NCI-H69 (cell line): ENCODE results near the gene GGTLC2.
A peak's percentile ranks its signal among the peaks of the same experiment; 100 is the strongest.
"Not testable (repeated sequence)": the region's sequence is repeated elsewhere in the genome, so short reads cannot be mapped to it uniquely, and the experiment has no call there.

Experiments used
- DNase-seq: peaks from one replicate; lab custom pipeline; 2025; lab: John Stamatoyannopoulos, UW

The GGTLC2 gene

DNA sequence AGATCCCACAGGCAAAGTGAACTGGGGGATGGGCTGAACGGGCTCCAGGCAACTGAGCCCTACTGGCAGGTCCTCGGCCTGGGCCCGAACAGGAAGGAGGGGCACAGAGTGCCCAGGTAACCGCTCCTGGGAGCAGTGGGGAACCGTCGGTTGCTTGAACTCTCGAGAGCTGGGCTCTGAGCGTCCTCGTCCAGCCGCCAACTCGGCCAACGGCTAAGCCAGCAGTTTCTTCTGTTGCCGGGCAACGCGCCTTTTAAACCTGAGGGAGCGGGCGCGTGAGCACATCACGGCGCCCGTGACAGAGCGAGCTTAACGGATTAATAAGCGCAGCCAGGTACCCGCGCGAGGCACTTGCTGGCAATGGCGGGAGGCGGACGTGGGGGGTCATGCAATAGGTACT, at the start of gene GGTLC2:
TSS of gene GGTLC2 (plus strand) at position 301 of the 400 bp plus-strand sequence. CDS start 1,732 bp downstream, outside the sequence.
- not testable (repeated sequence) for DNase-seq

GRCh38 chr22:22595001-22595835, 49.2 kb upstream of the GGTLC2 start:
- DNase-seq, result no peak

DNA sequence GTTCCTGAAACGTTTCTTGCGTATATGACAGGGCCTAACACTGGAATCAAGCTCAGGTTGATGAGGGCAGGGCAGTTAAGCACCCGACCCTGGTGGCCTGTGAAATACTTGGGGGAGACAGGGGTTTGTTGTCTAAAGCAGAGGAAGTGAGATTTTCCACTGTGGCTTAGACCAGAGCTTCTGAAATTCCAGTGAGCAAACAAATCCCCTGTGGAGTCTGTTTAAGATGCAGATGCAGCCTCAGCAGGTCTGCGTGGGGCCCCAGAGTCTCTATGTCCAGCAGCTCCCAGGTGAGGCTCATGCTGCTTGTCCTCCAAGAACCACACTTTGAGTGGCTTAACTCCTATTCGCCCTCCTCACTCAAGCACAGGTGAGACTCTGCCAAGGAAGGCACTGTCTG, 46.3 kb upstream of the GGTLC2 start:
- DNase-seq, result peak; percentile 26

DNA sequence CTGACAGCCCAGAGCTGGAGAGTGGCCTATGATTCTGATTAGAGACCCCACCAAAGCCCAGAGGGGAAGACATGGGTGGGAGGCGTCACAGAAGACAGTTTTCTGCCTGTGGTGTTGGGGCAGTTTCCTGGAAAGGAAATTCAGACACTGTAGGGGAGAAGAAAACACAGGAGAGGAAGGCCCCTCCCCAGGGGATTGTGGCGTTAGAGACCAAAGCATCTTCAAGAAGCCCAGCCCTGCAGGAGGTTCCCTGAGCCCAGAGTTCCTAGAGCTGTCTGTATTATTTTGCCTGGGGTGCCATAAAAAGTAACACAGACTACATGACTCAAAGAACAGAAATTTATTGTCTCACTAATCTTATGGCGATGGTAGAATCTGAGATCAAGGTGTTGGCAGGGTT, 45.2 kb upstream of the GGTLC2 start:
- no peak for DNase-seq

DNA sequence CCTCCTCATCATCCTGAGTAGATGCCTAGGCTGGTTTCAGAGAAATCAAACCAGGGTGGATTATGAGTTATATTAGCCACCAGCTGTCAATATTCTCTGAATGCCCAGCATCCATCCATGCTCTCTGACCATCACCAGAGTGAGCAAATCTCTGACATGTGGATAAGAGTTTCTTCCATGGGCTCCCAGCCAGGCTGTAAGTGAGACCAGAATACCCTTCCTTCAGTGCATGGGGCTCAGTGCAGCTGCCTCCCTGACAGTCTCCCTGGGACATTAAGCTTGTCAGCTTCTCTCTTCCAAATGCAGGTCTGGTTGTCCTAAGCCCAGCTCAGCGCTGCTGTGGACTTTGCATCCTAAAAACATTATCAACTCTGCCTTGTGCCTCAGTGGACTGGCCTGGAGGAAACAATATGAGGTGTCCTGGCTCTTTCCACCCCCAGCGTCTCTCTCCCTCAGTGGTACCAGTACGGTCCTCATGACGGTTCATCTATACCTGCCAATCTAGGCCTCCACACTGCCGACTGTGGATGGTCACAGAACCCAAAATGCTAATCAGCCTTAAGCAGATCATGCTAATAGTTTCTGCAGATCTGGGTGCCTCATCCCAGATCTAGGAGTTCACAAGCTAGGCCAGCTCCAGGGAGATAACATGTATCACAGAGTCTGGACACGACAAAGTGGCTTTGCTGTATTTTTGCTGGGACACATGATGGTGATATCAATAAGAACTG, 43.7 kb upstream of the GGTLC2 start:
- no peak for DNase-seq

DNA sequence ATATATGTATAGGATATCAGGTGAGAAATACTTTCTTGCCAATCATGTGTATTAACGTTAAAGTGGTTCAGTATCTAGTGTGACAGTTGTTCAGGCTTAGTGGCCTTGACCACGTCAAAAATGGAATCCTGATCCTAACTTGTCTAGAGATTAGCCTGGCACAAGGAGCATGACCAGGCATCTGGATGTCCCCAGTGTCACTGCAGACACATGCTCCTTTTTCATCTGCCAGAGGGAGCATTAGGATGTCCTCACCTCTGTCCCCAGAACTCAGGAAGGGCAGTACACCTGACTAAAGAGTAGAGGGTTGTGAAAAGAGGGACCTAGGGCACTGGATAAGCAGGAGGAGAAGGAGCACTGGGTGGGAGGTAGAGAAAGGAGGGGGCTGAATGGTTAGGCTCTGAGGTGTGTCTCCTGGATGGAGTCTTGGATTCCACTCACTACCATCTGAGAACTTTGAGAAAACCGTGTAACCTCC, 40.9 kb upstream of the GGTLC2 start:
- DNase-seq, result no peak

- DNase-seq, result no peak
These were observed 39.9 kb upstream of the GGTLC2 start for GRCh38 chr22:22604326-22605073.

- no peak for DNase-seq
These were observed 39.4 kb upstream of the GGTLC2 start for GRCh38 chr22:22605074-22605404.

DNA sequence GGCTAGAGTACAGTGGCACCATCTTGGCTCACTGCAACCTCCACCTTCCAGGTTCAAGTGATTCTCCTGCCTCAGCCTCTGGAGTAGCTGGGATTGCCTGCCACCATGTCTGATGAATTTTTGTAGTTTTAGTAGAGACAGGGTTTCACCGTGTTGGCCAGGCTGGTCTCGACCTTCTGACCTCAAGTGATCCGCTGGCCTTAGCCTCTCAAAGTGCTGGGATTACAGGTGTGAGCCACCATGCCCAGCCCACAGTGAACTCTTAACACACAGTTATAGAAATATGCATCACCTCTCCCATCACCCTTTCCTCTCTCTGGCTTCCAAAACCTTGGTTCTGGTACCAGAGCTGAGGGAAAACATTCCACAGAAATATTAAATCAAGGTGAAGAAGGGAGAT, 36.4 kb upstream of the GGTLC2 start:
- DNase-seq, result not testable (repeated sequence)

- DNase-seq, result no peak
These were observed 35.1 kb upstream of the GGTLC2 start for GRCh38 chr22:22609291-22609690.

- no peak for DNase-seq
These were observed 31.9 kb upstream of the GGTLC2 start for GRCh38 chr22:22612516-22612915.

DNA sequence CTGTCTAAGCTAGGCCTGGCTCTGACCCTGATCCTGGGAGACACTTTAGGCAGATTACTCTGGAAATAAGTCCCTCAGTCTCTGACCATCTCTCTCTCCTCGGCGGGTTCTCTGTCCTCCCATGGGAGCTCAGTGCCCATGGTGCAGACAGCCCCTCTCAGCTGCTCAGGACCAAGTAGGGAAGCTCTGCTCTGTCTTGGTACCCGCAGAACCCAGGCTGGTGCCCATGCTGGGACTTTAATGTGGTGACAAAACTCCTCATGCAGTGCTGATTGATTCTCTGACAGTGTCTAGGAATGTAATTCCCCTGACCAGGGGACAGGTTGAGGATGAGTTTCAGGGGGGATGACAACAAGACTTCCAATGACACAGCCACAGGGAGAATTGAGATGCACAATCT, 30.3 kb upstream of the GGTLC2 start:
- no peak for DNase-seq

- DNase-seq, result peak; percentile 21
These were observed 27.8 kb upstream of the GGTLC2 start for GRCh38 chr22:22616636-22617035.

DNA sequence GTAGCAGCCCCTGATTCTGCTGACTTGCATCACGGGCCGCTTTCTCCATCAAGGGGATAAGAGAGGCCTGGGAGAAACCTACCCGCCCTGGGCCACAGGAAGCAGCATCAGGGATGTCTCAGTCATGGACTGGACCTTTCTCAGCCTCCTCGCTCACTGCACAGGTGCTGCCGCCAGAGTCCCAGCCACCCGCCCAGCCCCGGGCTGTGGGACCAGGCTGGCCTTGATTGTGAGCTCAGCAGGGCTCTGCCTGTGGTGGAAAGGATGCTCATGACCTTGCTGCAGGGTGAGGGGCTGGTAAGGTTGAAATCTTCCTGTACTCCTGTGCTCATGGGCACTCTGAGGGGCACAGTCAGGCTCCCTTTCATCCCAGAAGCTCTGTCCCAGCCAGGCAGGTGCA, 26.0 kb upstream of the GGTLC2 start:
- no peak for DNase-seq

GRCh38 chr22:22618923-22619322, 25.5 kb upstream of the GGTLC2 start:
- DNase-seq, result no peak

GRCh38 chr22:22619765-22620414, 24.5 kb upstream of the GGTLC2 start:
- DNase-seq, result no peak

DNA sequence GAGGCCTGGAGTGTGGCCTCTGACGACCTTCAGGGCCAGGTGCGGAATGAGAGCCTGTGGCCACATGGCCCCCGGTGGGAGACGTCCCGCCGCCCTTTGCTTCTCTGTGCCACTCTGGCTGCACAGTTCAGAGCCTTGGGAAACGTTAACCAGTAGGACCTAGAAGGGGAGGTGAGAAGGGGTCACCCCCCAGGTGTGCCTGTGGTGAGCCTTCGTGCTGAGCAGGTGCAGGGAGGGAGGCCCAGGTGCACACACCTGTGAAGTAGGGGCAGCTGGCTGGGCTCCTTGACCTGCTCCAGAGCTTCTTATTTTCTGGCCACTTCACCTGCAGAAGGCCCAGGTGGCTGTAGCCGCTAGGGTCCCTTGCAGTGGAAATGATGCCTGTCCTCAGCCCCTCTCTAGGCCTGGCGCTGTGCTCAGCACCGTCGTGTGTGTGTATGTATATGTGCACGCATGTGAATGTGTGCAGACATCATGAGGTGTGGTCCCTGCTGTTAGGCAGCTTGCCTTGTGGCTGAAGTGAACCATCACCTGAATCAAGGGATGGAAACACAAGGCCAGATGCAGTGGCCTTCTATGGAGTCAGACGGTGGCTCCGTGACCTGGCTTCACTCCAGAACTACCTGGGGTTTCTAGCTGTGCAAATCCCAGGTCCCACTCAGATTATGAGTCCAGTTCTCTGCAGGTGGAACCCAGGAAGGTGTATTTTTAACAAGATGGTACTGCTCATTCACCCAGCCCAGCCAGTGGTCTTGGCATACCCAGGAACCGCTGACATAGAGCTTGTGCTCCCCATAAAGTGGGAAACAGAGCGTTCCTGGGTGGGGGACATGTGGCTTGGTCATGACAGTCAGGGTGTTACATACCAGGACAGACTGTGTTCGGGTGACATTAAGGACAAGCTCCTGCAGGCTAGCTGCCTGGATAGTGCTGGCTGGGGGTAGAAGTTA, 15.6 kb upstream of the GGTLC2 start:
- DNase-seq, result not testable (repeated sequence)

DNA sequence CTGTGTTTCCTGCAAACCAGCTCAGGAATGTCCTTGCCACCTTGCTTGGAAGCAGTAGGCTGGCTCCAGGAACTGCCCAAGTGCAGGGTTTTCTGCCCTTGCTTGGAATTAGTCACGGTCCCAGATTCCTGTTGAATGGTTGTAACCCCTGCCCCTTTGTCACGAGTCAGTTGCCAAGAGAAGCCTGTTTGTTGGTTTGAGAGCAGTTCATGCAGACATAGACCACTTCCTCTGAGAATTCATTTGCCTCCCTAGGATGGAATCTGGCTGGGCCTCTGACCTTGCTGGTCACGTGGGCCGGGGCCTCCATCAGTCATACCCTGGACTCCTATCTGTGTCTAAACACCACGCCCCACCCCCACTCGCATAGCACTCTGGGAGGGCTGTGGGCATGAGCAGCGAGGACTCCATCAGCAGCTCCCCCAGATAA, 13.2 kb upstream of the GGTLC2 start:
- not testable (repeated sequence) for DNase-seq

- DNase-seq, result not testable (repeated sequence)
These were observed 12.2 kb upstream of the GGTLC2 start for GRCh38 chr22:22632226-22632625.

GRCh38 chr22:22633533-22633932, 10.9 kb upstream of the GGTLC2 start:
- DNase-seq, result not testable (repeated sequence)

DNA sequence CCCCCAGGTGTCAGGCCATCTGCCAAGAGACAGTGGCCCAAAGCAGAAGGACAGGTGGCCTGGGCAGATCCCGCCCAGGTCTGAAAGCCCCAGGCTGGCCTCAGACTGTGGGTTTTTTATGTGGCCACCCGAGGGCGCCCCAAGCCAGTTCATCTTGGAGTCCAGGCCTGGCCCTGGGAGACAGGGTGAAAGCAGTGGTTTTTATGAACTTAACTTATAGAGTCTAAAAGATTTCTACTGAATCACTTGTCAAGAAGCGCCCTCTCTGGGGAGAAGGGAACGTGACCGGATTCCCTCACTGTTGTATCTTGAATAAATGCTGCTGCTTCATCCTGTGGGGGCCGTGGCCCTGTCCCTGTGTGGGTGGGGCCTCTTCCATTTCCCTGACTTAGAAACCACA, 8.2 kb upstream of the GGTLC2 start:
- peak; percentile 11 for DNase-seq
